ACC112 (cell line): ENCODE data around the gene EPHB4.

ENCODE experiments used
- H2AFZ ChIP-seq: fragments of 200-600 bp; sonication (generic); one replicate; pipeline ENCODE4 v1.6.0; 2017; ENCODE audit warnings: antibody characterized with exemption, low read length; ENCODE audit not compliant: unreplicated experiment
- H3K27ac ChIP-seq: fragments of 200-600 bp; sonication (generic); 2 replicates; pipeline ENCODE4 v1.5.1; 2014; ENCODE audit warnings: low read depth, mild to moderate bottlenecking, antibody characterized with exemption, low read length, moderate library complexity
- H3K27me3 ChIP-seq: fragments of 200-600 bp; sonication (generic); 2 replicates; pipeline ENCODE4 v1.6.1; 2014; ENCODE audit warnings: mild to moderate bottlenecking, antibody characterized with exemption, low read length, moderate library complexity, mixed read lengths; ENCODE audit not compliant: insufficient read depth
- H3K36me3 ChIP-seq: fragments of 200-600 bp; sonication (generic); 2 replicates; pipeline ENCODE4 v1.6.1; 2016; ENCODE audit warnings: mild to moderate bottlenecking, antibody characterized with exemption, low read length, moderate library complexity, mixed read lengths; ENCODE audit not compliant: insufficient read depth
- H3K4me1 ChIP-seq: fragments of 200-600 bp; sonication (generic); one replicate; pipeline ENCODE4 v1.6.1; 2016; ENCODE audit warnings: low read length, mixed read lengths; ENCODE audit not compliant: insufficient read depth, unreplicated experiment, control insufficient read depth
- H3K4me3 ChIP-seq: fragments of 200-600 bp; sonication (generic); 2 replicates; pipeline ENCODE4 v1.5.1; 2014; ENCODE audit warnings: mild to moderate bottlenecking, low read depth, low read length
- H3K79me2 ChIP-seq: fragments of 200-600 bp; sonication (generic); one replicate; pipeline ENCODE4 v1.6.0; 2016; ENCODE audit warnings: low read length; ENCODE audit not compliant: control insufficient read depth, unreplicated experiment, insufficient read depth

The EPHB4 gene

DNA sequence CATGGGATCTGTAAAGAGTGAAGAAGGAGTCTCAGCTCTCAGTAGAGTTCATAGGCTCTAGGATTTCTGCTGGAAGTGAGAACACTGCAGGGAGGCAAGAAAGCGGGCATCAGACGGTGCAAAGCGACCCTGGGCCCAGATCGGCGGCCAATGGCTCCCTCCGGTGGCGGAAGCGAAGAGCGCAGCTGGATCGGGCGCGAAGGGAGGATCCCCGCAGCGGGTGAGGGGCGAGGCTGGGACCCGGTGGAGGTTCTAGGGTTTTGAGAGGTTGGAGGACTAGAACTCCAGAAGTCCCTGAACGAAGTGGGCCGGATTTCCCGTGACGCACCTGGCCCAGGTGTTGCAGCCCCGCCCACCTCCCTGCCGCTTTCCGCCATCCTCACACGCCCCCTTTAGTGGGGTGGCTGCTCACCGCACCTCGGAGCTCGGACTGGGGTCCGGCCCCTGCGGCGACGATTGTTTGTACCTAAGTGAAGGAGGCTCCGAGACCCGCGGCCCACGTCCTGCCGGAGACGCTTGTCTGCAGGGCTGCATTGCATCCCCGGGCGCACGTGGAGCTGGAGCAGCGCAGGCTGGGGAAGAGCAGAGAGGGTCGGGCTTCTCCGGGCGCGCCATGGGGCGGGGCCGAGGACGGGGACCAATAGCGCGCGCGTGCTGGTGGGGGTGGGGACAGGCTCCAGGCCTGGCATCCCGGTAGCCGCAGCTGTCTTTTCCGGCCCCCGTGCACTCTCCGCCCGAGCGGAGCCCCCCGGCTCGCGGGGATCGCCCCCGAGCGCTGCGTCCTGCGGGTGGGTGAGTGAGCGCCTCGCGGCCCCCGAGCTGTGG is 24.9 kb upstream of the EPHB4 start, which contains the start of gene SLC12A9:
TSS of gene SLC12A9 (plus strand) at position 666 of the 825 bp plus-strand sequence. CDS start 1,485 bp downstream, outside the sequence.
- no peak within 1 kb of the TSS for H3K27ac ChIP-seq
- no peaks in the 10 kb centered on the region for H3K36me3 ChIP-seq
- peak within 1 kb of the TSS; percentile 76 for H2AFZ ChIP-seq

GRCh38 chr7:100847360-100847759 is 20.0 kb upstream of the EPHB4 start:
- no peak overlapping the region for H3K4me3 ChIP-seq
- no peaks in the 10 kb centered on the region for H3K27me3 ChIP-seq
- H3K79me2 ChIP-seq = no peaks in the 10 kb centered on the region
- H3K4me1 ChIP-seq = no peaks in the 10 kb centered on the region
- H3K36me3 ChIP-seq = no peaks in the 10 kb centered on the region
- no peak overlapping the region for H2AFZ ChIP-seq
- H3K27ac ChIP-seq = no peak overlapping the region

More for the DNA sequence above, 24.9 kb upstream of the EPHB4 start, which contains the start of gene SLC12A9:
- Histone ChIP-seq H3K79me2 (no peaks in the 10 kb centered on the region), H3K27me3 (no peaks in the 10 kb centered on the region), H3K4me1 (no peaks in the 10 kb centered on the region), H3K4me3 (peak within 1 kb of the TSS; percentile 82)

- H2AFZ ChIP-seq = no peak overlapping the region
- H3K4me1 ChIP-seq = no peaks in the 10 kb centered on the region
- no peak overlapping the region for H3K27ac ChIP-seq
- no peaks in the 10 kb centered on the region for H3K27me3 ChIP-seq
- H3K4me3 ChIP-seq = no peak overlapping the region
- no peaks in the 10 kb centered on the region for H3K36me3 ChIP-seq
- H3K79me2 ChIP-seq = no peaks in the 10 kb centered on the region
Observed at GRCh38 chr7:100840470-100841100, 13.3 kb upstream of the EPHB4 start.

DNA sequence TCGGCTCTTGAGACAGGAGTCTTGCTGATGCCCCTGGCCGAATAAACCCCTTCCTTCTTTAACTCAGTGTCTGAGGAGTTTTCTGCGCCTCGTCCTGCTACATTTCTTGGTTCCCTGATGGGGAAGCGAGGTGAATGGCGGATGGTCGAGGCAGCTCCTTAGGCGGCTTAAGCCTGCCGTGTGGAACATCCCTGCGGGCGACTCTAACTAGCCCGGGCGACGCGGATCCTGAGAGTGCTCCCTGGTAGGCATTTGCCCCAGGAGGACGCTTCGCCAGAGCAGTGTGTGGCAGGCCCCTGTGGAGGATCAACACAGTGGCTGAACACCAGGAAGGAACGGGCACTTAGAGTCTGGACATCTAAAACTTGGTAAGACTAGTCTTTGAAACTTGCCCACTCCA is 12.0 kb upstream of the EPHB4 start:
- no peak overlapping the region for H3K4me3 ChIP-seq
- no peaks in the 10 kb centered on the region for H3K4me1 ChIP-seq
- no peak overlapping the region for H3K27ac ChIP-seq
- H3K79me2 ChIP-seq = no peaks in the 10 kb centered on the region
- no peaks in the 10 kb centered on the region for H3K36me3 ChIP-seq
- H3K27me3 ChIP-seq = no peaks in the 10 kb centered on the region
- no peak overlapping the region for H2AFZ ChIP-seq

DNA sequence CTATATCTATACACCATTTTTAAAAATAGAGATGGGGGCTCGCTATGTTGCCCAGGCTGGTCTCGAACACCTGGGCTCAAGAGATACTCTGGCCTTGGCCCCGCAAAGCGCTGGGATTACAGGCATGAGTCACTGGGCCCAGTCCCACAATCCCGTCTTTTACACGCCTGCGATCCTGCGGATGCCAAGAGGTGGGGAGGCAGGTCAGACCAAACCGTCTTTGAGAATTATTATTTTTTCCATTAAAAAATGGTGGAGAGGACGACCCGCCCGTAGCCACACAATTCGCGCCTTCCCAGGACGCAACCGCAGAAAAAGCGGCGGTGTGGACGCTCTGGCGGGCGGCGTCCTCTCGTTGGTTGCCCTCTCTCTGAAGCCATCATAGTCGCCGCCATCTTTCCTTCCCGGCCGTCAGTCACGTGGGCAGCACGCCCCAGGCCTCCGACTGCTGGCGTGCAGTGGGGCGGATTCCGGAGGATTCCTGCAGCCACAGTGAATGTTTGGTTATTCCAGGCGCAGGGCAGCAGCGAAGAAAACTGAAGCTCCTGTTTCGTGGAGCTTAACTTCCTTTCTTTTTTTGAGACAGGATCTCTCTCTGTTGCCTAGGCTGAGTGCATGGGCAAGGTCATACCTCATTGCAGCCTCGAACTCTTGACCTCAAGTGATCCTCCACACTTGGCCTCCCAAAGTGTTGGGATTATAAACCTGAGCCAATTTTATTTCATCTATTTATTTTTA is 9.9 kb upstream of the EPHB4 start:
- peak overlapping the region; percentile 18 for H3K27ac ChIP-seq
- peak overlapping the region; percentile 74 for H2AFZ ChIP-seq
- H3K79me2 ChIP-seq = no peaks in the 10 kb centered on the region

DNA sequence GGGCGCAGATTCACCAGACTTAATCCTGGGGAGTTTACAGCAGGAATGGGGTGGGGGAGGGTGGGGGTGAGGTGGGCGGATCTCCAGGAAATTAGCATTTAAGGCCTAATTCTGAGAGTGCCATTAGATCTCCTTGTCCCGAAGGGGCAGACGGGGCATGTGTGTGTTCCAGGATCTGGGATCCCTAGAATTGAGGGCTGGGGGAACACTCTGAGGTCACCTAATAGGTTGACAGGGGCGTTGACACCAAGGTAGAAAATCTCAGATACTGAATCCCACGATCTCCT is 9.4 kb upstream of the EPHB4 start:
- peak overlapping the region; percentile 18; the same call in 1 of the 2 replicates for H3K27ac ChIP-seq
- no peaks in the 10 kb centered on the region for H3K36me3 ChIP-seq
- peak overlapping the region; percentile 56 for H3K4me3 ChIP-seq
- H3K4me1 ChIP-seq = no peaks in the 10 kb centered on the region
- no peaks in the 10 kb centered on the region for H3K27me3 ChIP-seq
- no peaks in the 10 kb centered on the region for H3K79me2 ChIP-seq
- peak overlapping the region; percentile 74 for H2AFZ ChIP-seq

More for the DNA sequence above, 9.9 kb upstream of the EPHB4 start:
- no peaks in the 10 kb centered on the region for H3K36me3 ChIP-seq
- peak overlapping the region; percentile 56 for H3K4me3 ChIP-seq
- no peaks in the 10 kb centered on the region for H3K4me1 ChIP-seq
- H3K27me3 ChIP-seq = no peaks in the 10 kb centered on the region

- Histone ChIP-seq H3K36me3 (no peaks in the 10 kb centered on the region), H2AFZ (peak overlapping the region; percentile 44), H3K4me1 (no peaks in the 10 kb centered on the region), H3K4me3 (no peak overlapping the region), H3K79me2 (no peaks in the 10 kb centered on the region), H3K27me3 (no peaks in the 10 kb centered on the region), H3K27ac (no peak overlapping the region)
Observed at GRCh38 chr7:100835903-100836811, 8.8 kb upstream of the EPHB4 start.

DNA sequence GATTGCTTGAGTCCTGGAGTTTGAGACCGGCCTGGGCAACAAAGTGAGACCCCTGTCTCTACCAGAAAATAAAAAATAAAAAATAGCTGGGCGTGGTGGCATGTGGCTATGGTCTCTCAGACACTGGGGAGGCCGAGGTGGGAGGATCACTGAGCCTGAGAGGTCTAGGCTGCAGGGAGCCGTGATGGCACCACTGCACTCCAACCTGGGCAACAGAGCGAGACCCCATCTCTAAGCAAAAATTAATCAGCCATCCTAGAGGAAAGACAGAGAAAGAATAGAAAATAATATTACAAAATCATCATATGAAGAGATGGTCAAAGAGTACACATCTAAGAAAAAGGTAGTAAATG is 4.9 kb upstream of the EPHB4 start:
- H2AFZ ChIP-seq = no peak overlapping the region
- H3K4me3 ChIP-seq = no peak overlapping the region
- no peaks in the 10 kb centered on the region for H3K27me3 ChIP-seq
- H3K27ac ChIP-seq = no peak overlapping the region
- H3K4me1 ChIP-seq = no peaks in the 10 kb centered on the region
- no peaks in the 10 kb centered on the region for H3K79me2 ChIP-seq
- H3K36me3 ChIP-seq = no peaks in the 10 kb centered on the region

GRCh38 chr7:100830396-100830795 is 3.1 kb upstream of the EPHB4 start:
- Histone ChIP-seq H2AFZ (no peak overlapping the region), H3K27me3 (no peaks in the 10 kb centered on the region), H3K4me3 (no peak overlapping the region), H3K4me1 (peaks cover 5% of the 10 kb centered on the region), H3K79me2 (no peaks in the 10 kb centered on the region), H3K36me3 (no peaks in the 10 kb centered on the region), H3K27ac (no peak overlapping the region)

DNA sequence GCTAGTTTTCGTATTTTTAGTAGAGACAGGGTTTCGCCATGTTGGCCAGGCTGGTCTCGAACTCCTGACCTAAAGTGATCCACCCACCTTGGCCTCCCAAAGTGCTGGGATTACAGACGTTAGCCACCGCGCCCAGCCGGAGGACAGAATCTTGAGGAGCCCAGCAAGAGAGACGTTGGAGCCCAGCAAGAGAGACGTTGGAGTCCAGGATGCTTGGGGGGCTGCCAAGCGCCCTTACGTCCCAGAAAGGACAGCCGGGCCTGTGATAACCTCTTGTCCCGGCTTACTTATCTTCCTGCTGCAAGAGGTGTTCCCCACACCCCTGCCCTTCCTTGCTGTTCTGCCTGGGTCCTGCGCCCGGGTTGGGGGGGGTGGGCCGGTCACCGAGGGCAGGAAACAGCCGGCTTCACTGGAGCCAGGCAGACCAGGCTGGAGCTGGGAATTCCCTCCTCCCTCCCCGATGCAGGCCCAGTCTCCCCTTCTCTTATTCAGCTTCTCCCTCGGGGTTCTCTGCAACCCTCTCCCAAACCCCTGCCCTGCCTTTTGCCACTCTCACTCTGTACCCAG is 1.9 kb upstream of the EPHB4 start:
- Histone ChIP-seq H3K27ac (no peak overlapping the region), H2AFZ (no peak overlapping the region), H3K79me2 (peaks cover 3% of the 10 kb centered on the region), H3K4me1 (peaks cover 11% of the 10 kb centered on the region), H3K36me3 (no peaks in the 10 kb centered on the region), H3K4me3 (no peak overlapping the region), H3K27me3 (no peaks in the 10 kb centered on the region)
